GM12878 (cell line): ENCODE results near the gene DCN. TPM values are rescaled to one million over a fixed set of nuclear protein-coding genes. Genes with fewer than 3 reads are reported as not detected.

Source experiments
- ATAC-seq: fragments of 200-7000 bp; cut with Tn5 transposase; 3 replicates; pipeline ENCODE4 v1.9.1; 2020; ENCODE audit warnings: mild to moderate bottlenecking, moderate library complexity
- BruUV-seq: library from RNA; stranded (reverse); fragments of 400-500 nt; replicated peaks from 2 replicates; lab custom pipeline; 2021; lab: Mats Ljungman, UMichigan
- CTCF ChIA-PET: fragments of 300-600 bp; sonication (Branson Sonifier 250); formaldehyde crosslinking; extraction: SDS; loops from one replicate; lab custom pipeline; 2021; ENCODE audit warnings: inconsistent platforms; lab: Yijun Ruan, JAX
- POLR2A ChIA-PET: fragments of 350-600 bp; formaldehyde crosslinking; extraction: SDS; loops from one replicate; lab custom pipeline; 2021; ENCODE audit warnings: inconsistent platforms; lab: Charles Lee
- RAD21 ChIA-PET: fragments of 300-600 bp; sonication (Branson Sonifier 250); formaldehyde crosslinking; loops from one replicate; lab custom pipeline; 2023; ENCODE audit warnings: antibody characterized with exemption; ENCODE audit not compliant: unreplicated experiment; lab: Charles Lee
- SMC1A ChIA-PET: fragments of 300-600 bp; sonication (Branson Sonifier 250); formaldehyde crosslinking; loops from one replicate; lab custom pipeline; 2023; ENCODE audit not compliant: unreplicated experiment, uncharacterized antibody; lab: Charles Lee
- DNase-seq: peaks from one replicate; pipeline ENCODE4 v3.0.0-alpha.2; 2011; ENCODE audit warnings: low read depth, low spot score
- FAIRE-seq: peaks from 3 replicates; lab custom pipeline; 2011; peaks lifted over from hg19 to GRCh38; lab: Jason Lieb, UNC
- H2AFZ ChIP-seq: 2 replicates; pipeline ENCODE4 v1.6.0; 2011; ENCODE audit warnings: low read depth, low read length, control low read depth; ENCODE audit not compliant: control insufficient read depth
- H3K27ac ChIP-seq: 2 replicates; pipeline ENCODE4 v1.5.1; 2011; ENCODE audit warnings: control low read depth; ENCODE audit not compliant: control insufficient read depth, insufficient read depth
- H3K27me3 ChIP-seq, 2 experiments: replicated peaks in 1 of 2; 2 replicates each; pipeline versions ENCODE4 v1.6.0 to v1.6.1; 2011; ENCODE audit warnings: low read length in 1 of 2; ENCODE audit not compliant: control insufficient read depth in 2 of 2, insufficient read depth in 2 of 2
- H3K36me3 ChIP-seq, 2 experiments: 2 replicates each; pipeline ENCODE4 v1.5.1; 2011; ENCODE audit warnings: low read length in 1 of 2; ENCODE audit not compliant: control insufficient read depth in 2 of 2, insufficient read depth in 2 of 2
- H3K4me1 ChIP-seq: 2 replicates; pipeline ENCODE4 v1.6.1; 2011; ENCODE audit warnings: mild to moderate bottlenecking, low read length, moderate library complexity, mixed read lengths; ENCODE audit not compliant: control insufficient read depth, insufficient read depth
- H3K4me2 ChIP-seq: 2 replicates; pipeline ENCODE4 v1.6.0; 2011; ENCODE audit warnings: control low read depth; ENCODE audit not compliant: control insufficient read depth, insufficient read depth
- H3K4me3 ChIP-seq: fragments of 200-600 bp; sonication (generic); 2 replicates; pipeline ENCODE4 v1.5.1; 2016
- H3K79me2 ChIP-seq: 2 replicates; pipeline ENCODE4 v1.6.0; 2011; ENCODE audit warnings: low read length; ENCODE audit not compliant: control insufficient read depth, insufficient read depth
- H3K9ac ChIP-seq: 2 replicates; pipeline ENCODE4 v1.8.0; 2011; ENCODE audit warnings: low read length, control low read depth, mixed read lengths; ENCODE audit not compliant: control insufficient read depth, insufficient read depth
- H3K9me3 ChIP-seq: replicated peaks from 3 replicates; pipeline ENCODE4 v1.5.1; 2011; ENCODE audit warnings: mild to moderate bottlenecking, low read length; ENCODE audit not compliant: control insufficient read depth, insufficient read depth
- H4K20me1 ChIP-seq: 2 replicates; pipeline ENCODE4 v1.6.0; 2011; ENCODE audit not compliant: control insufficient read depth, insufficient read depth
- BRCA1 ChIP-seq: IDR thresholded peaks from 2 replicates; pipeline ENCODE4 v1.6.1; 2011; ENCODE audit warnings: low read depth, low read length, improper control_type of control experiment
- CHD1 ChIP-seq: IDR thresholded peaks from 2 replicates; pipeline ENCODE4 v1.6.1; 2012; ENCODE audit warnings: low read depth, low read length, improper control_type of control experiment
- ETV6 ChIP-seq, 2 experiments: fragments of 450-650 bp in 1 of 2; IDR thresholded peaks in 1 of 2; conservative IDR thresholded peaks in 1 of 2; 2 replicates each; pipeline ENCODE4 v1.6.1; 2014; ENCODE audit warnings: antibody characterized with exemption in 1 of 2, borderline replicate concordance in 1 of 2, low read depth in 1 of 2, mild to moderate bottlenecking in 1 of 2, moderate library complexity in 1 of 2
- HCFC1 ChIP-seq: fragments of 150-350 bp; IDR thresholded peaks from 2 replicates; pipeline ENCODE4 v1.6.1; 2014; ENCODE audit warnings: low read length
- MYB ChIP-seq: fragments of 150-350 bp; IDR thresholded peaks from 2 replicates; pipeline ENCODE4 v1.6.1; 2014; ENCODE audit warnings: mild to moderate bottlenecking, low read depth, low read length, borderline replicate concordance
- NFIC ChIP-seq: IDR thresholded peaks from 2 replicates; pipeline ENCODE4 v1.6.1; 2012; ENCODE audit warnings: low read depth, mild to moderate bottlenecking, inconsistent platforms, low read length, moderate library complexity
- NR2C2 ChIP-seq: IDR thresholded peaks from 2 replicates; pipeline ENCODE4 v1.6.1; 2011; ENCODE audit warnings: borderline replicate concordance, low read depth; ENCODE audit not compliant: control insufficient read depth, insufficient read length
- POLR2AphosphoS2 ChIP-seq: IDR thresholded peaks from 2 replicates; pipeline ENCODE4 v1.6.1; 2011; ENCODE audit warnings: low read depth, mild to moderate bottlenecking, low read length, improper control_type of control experiment, moderate library complexity
- ZBED1 ChIP-seq: IDR thresholded peaks from 2 replicates; pipeline ENCODE4 v1.6.1; 2016; ENCODE audit warnings: borderline replicate concordance
- WGBS: methylation state at CpG from one replicate; pipeline ENCODE4 v1.1.6; 2016; ENCODE audit warnings: low lambda C conversion rate; ENCODE audit not compliant: insufficient replicate concordance, insufficient coverage; ENCODE audit errors: missing lambda C conversion rate; 5-methylcytosine and 5-hydroxymethylcytosine counted together
- in situ Hi-C: fragments of 300-500 bp; cut with MboI; formaldehyde crosslinking; loops from 9 replicates; pipeline ENCODE4 v1.14.3; 2018; ENCODE audit warnings: mixed read lengths
- intact Hi-C: fragments of 100-400 bp; cut with micrococcal nuclease; formaldehyde crosslinking; loops from one replicate; pipeline ENCODE4 v1.14.2; 2022; ENCODE audit not compliant: unreplicated experiment
- polyA plus RNA-seq, 11 experiments: library from polyadenylated mRNA; depleted of rRNA in 4 of 11; unstranded in 6 of 11; stranded (reverse) in 5 of 11; fragments of >200 nt; fragmentation: Nextera tagmentation in 4 of 11; fragmentation: Illumina TruSeq in 1 of 11; extraction: Ambion mirVana in 4 of 11; extraction: Trizol in 1 of 11; gene quantifications; 1 replicate in 1 of 11; 2 replicates in 10 of 11; pipeline versions ENCODE4 v1.2.1 to v1.2.3, GENCODE V29; 2011 to 2016; ENCODE audit warnings: inconsistent platforms in 2 of 11, missing spikeins in 2 of 11, low read depth in 1 of 11
- total RNA-seq, 4 experiments: library from RNA; depleted of rRNA in 3 of 4; stranded (reverse); fragments of >200 nt in 3 of 4; fragmentation: Illumina TruSeq in 1 of 4; extraction: Trizol in 1 of 4; gene quantifications; 2 replicates each; pipeline versions ENCODE4 v1.2.1 to v1.2.3, GENCODE V29; 2013 to 2021
- TF ChIP-seq, protein P1 (sequence below): fragments of 450-650 bp; IDR thresholded peaks from 2 replicates; pipeline ENCODE4 v1.6.1; 2018; ENCODE audit warnings: borderline replicate concordance, mild to moderate bottlenecking; ENCODE audit not compliant: partially characterized antibody
- TF ChIP-seq, protein P2 (sequence below): fragments of 450-650 bp; IDR thresholded peaks from 2 replicates; pipeline ENCODE4 v1.6.1; 2017; ENCODE audit warnings: mild to moderate bottlenecking
- TF ChIP-seq, protein P3 (sequence below): fragments of 450-650 bp; formaldehyde crosslinking; IDR thresholded peaks from 2 replicates; pipeline ENCODE4 v1.4.0; 2020; ENCODE audit warnings: mild to moderate bottlenecking, moderate library complexity
- TF ChIP-seq, protein P4 (sequence below): IDR thresholded peaks from 2 replicates; pipeline ENCODE4 v1.6.1; 2011; ENCODE audit warnings: borderline replicate concordance, low read depth, mild to moderate bottlenecking, moderate library complexity, low read length; ENCODE audit not compliant: insufficient read depth, poor library complexity, severe bottlenecking

The DCN gene
- total and polyA plus RNA-seq, 10 of the 15 experiments (the other 5 are each of a cell fraction or from before 2014, with no cell fraction given) = 0.07 to 2.1 (median 0.75) TPM; not detected in 6

- H3K27ac ChIP-seq = no peak overlapping the region
- no peaks in the 10 kb centered on the region for H3K4me1 ChIP-seq
- ChIA-PET SMC1A (interaction anchor here (1.5 kb wide), 1 partner anchor 15 kb away, joined by 6 read pairs; no protein-coding TSS in a partner anchor), CTCF (interaction anchor here (1.5 kb wide), 1 partner anchor 15 kb away, joined by 5 read pairs; no protein-coding TSS in a partner anchor), RAD21 (no interaction called here), POLR2A (no interaction called here)
- ATAC-seq (no peak), FAIRE-seq (no peak), DNase-seq (no peak)
- no peaks in the 10 kb centered on the region for H3K36me3 ChIP-seq
- no peaks in the 10 kb centered on the region for H3K79me2 ChIP-seq
- in situ Hi-C loops (no loop called here), intact Hi-C loops (no loop called here)
- no peak overlapping the region for H3K4me3 ChIP-seq
- WGBS = 49% methylated on average over 5 of the region's 5 CpGs
- no TSS peak for BruUV-seq
- H3K9ac ChIP-seq = no peak overlapping the region
- no peak overlapping the region for H2AFZ ChIP-seq
- H3K4me2 ChIP-seq = no peak overlapping the region
- H4K20me1 ChIP-seq = no peaks in the 10 kb centered on the region
- H3K9me3 ChIP-seq = no peaks in the 10 kb centered on the region
- H3K27me3 ChIP-seq = no peaks in the 10 kb centered on the region
- TF ChIP-seq, protein P1, sequence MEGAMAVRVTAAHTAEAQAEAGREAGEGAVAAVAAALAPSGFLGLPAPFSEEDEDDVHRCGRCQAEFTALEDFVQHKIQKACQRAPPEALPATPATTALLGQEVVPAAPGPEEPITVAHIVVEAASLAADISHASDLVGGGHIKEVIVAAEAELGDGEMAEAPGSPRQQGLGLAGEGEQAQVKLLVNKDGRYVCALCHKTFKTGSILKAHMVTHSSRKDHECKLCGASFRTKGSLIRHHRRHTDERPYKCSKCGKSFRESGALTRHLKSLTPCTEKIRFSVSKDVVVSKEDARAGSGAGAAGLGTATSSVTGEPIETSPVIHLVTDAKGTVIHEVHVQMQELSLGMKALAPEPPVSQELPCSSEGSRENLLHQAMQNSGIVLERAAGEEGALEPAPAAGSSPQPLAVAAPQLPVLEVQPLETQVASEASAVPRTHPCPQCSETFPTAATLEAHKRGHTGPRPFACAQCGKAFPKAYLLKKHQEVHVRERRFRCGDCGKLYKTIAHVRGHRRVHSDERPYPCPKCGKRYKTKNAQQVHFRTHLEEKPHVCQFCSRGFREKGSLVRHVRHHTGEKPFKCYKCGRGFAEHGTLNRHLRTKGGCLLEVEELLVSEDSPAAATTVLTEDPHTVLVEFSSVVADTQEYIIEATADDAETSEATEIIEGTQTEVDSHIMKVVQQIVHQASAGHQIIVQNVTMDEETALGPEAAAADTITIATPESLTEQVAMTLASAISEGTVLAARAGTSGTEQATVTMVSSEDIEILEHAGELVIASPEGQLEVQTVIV = no peak
- no peak for TF ChIP-seq POLR2AphosphoS2
- TF ChIP-seq, protein P2, sequence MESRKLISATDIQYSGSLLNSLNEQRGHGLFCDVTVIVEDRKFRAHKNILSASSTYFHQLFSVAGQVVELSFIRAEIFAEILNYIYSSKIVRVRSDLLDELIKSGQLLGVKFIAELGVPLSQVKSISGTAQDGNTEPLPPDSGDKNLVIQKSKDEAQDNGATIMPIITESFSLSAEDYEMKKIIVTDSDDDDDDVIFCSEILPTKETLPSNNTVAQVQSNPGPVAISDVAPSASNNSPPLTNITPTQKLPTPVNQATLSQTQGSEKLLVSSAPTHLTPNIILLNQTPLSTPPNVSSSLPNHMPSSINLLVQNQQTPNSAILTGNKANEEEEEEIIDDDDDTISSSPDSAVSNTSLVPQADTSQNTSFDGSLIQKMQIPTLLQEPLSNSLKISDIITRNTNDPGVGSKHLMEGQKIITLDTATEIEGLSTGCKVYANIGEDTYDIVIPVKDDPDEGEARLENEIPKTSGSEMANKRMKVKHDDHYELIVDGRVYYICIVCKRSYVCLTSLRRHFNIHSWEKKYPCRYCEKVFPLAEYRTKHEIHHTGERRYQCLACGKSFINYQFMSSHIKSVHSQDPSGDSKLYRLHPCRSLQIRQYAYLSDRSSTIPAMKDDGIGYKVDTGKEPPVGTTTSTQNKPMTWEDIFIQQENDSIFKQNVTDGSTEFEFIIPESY = no peak
- no peak for TF ChIP-seq BRCA1
- TF ChIP-seq, protein P3, sequence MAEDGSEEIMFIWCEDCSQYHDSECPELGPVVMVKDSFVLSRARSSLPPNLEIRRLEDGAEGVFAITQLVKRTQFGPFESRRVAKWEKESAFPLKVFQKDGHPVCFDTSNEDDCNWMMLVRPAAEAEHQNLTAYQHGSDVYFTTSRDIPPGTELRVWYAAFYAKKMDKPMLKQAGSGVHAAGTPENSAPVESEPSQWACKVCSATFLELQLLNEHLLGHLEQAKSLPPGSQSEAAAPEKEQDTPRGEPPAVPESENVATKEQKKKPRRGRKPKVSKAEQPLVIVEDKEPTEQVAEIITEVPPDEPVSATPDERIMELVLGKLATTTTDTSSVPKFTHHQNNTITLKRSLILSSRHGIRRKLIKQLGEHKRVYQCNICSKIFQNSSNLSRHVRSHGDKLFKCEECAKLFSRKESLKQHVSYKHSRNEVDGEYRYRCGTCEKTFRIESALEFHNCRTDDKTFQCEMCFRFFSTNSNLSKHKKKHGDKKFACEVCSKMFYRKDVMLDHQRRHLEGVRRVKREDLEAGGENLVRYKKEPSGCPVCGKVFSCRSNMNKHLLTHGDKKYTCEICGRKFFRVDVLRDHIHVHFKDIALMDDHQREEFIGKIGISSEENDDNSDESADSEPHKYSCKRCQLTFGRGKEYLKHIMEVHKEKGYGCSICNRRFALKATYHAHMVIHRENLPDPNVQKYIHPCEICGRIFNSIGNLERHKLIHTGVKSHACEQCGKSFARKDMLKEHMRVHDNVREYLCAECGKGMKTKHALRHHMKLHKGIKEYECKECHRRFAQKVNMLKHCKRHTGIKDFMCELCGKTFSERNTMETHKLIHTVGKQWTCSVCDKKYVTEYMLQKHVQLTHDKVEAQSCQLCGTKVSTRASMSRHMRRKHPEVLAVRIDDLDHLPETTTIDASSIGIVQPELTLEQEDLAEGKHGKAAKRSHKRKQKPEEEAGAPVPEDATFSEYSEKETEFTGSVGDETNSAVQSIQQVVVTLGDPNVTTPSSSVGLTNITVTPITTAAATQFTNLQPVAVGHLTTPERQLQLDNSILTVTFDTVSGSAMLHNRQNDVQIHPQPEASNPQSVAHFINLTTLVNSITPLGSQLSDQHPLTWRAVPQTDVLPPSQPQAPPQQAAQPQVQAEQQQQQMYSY (CRISPR knock-in tag) = no peak
- TF ChIP-seq MYB = no peak
- TF ChIP-seq, protein P4, sequence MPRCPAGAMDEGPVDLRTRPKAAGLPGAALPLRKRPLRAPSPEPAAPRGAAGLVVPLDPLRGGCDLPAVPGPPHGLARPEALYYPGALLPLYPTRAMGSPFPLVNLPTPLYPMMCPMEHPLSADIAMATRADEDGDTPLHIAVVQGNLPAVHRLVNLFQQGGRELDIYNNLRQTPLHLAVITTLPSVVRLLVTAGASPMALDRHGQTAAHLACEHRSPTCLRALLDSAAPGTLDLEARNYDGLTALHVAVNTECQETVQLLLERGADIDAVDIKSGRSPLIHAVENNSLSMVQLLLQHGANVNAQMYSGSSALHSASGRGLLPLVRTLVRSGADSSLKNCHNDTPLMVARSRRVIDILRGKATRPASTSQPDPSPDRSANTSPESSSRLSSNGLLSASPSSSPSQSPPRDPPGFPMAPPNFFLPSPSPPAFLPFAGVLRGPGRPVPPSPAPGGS = no peak
- no peak for TF ChIP-seq HCFC1
- no peak for TF ChIP-seq CHD1
- no peak for TF ChIP-seq ETV6 (conservative IDR thresholded peaks at IDR 0.05 in 1 of 2, IDR thresholded peaks at IDR 0.05 in 1 of 2; ENCODE audit: borderline replicate concordance in 1 of 2, low read depth in 1 of 2)
- no peak for TF ChIP-seq ZBED1
- no peak for TF ChIP-seq NR2C2
- TF ChIP-seq NFIC = no peak
Observed at GRCh38 chr12:91123236-91123916, 59.2 kb downstream of the DCN start.
